ENCODE results near the gene ACTMAP. TPM values are rescaled to one million over a fixed set of nuclear protein-coding genes. Genes with fewer than 3 reads are reported as not detected.

ACTMAP gene
- total and polyA plus RNA-seq, 9 of the 15 experiments (the other 6 are each of a cell fraction or from before 2014, with no cell fraction given): 1.7 to 16.6 (median 4.9) TPM

DNA sequence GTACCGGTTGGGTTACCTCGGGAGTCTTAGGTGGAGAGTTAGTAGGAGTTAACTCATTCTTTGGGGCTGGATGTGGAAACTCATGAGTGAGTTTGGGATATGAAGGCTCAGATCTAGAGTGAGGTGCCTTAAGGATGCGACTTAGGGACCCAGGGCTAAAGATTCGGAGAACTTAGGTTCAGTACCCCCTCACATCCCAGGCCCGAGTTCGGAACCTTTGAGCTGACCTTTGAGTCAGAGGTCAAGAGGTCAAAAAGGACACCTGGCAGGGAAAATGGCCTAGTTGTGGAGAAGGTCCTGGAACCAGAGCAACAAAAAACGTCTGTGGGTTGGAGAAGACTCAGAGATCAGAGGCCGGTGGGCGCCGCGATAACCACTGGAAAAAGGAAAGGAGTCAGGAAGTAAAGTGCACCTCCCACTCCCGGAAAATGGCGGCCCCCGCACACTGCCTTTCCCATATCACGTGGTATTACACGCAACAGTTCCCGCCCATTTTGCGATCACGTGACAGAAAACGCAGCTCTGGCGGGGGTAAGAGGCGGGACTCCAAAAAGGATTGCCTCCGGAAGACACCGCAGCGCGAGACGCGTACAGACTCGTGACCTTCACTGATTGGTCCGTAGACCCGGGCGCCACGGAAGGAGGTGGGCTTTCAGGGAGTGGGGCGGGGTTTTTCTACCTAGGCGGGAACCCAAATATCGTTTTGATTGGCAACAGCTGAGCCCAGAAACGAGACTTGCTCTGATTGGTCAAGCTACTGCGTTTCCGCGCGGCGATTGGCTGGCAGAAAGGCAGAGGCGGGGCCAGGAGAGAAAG is at the start of gene ACTMAP (continued):
- TF ChIP-seq CREB5 (CRISPR knock-in tag; IDR thresholded peaks at IDR 0.05): no peak
- TF ChIP-seq FOXA3 (CRISPR knock-in tag; conservative IDR thresholded peaks at IDR 0.05 in 1 of 2, IDR thresholded peaks at IDR 0.05 in 1 of 2): no peak
- TF ChIP-seq, protein P1, sequence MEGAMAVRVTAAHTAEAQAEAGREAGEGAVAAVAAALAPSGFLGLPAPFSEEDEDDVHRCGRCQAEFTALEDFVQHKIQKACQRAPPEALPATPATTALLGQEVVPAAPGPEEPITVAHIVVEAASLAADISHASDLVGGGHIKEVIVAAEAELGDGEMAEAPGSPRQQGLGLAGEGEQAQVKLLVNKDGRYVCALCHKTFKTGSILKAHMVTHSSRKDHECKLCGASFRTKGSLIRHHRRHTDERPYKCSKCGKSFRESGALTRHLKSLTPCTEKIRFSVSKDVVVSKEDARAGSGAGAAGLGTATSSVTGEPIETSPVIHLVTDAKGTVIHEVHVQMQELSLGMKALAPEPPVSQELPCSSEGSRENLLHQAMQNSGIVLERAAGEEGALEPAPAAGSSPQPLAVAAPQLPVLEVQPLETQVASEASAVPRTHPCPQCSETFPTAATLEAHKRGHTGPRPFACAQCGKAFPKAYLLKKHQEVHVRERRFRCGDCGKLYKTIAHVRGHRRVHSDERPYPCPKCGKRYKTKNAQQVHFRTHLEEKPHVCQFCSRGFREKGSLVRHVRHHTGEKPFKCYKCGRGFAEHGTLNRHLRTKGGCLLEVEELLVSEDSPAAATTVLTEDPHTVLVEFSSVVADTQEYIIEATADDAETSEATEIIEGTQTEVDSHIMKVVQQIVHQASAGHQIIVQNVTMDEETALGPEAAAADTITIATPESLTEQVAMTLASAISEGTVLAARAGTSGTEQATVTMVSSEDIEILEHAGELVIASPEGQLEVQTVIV (CRISPR knock-in tag; IDR thresholded peaks at IDR 0.05; ENCODE audit: borderline replicate concordance): no peak
- TF ChIP-seq CEBPG (CRISPR knock-in tag; IDR thresholded peaks at IDR 0.05): no peak
- no peak for TF ChIP-seq CEBPG (tag; conservative IDR thresholded peaks at IDR 0.05 in 1 of 2, IDR thresholded peaks at IDR 0.05 in 1 of 2)
- TF ChIP-seq ILF3 (IDR thresholded peaks at IDR 0.05; ENCODE audit: borderline replicate concordance): no peak
- TF ChIP-seq MAZ (CRISPR knock-in tag; conservative IDR thresholded peaks at IDR 0.05 in 1 of 2, IDR thresholded peaks at IDR 0.05 in 1 of 2): peak; percentile 84 to 89
- TF ChIP-seq, protein P2, sequence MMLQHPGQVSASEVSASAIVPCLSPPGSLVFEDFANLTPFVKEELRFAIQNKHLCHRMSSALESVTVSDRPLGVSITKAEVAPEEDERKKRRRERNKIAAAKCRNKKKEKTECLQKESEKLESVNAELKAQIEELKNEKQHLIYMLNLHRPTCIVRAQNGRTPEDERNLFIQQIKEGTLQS (IDR thresholded peaks at IDR 0.05): peak; percentile 72
- TF ChIP-seq, protein P2 (CRISPR knock-in tag; conservative IDR thresholded peaks at IDR 0.05): no peak
- TF ChIP-seq CUX1 (CRISPR knock-in tag; IDR thresholded peaks at IDR 0.05): no peak; the same call in 1 of the 2 replicates
- no peak for TF ChIP-seq ZNF347 (CRISPR knock-in tag; IDR thresholded peaks at IDR 0.05; ENCODE audit: low read depth)
- no peak; the same call in 1 of the 2 replicates for TF ChIP-seq TCFL5 (CRISPR knock-in tag; conservative IDR thresholded peaks at IDR 0.05)
- TF ChIP-seq ZNF830 (CRISPR knock-in tag; IDR thresholded peaks at IDR 0.05): no peak
- TF ChIP-seq, protein P3, sequence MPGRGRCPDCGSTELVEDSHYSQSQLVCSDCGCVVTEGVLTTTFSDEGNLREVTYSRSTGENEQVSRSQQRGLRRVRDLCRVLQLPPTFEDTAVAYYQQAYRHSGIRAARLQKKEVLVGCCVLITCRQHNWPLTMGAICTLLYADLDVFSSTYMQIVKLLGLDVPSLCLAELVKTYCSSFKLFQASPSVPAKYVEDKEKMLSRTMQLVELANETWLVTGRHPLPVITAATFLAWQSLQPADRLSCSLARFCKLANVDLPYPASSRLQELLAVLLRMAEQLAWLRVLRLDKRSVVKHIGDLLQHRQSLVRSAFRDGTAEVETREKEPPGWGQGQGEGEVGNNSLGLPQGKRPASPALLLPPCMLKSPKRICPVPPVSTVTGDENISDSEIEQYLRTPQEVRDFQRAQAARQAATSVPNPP (IDR thresholded peaks at IDR 0.05; ENCODE audit: borderline replicate concordance, insufficient read depth, insufficient read length): no peak
- no peak for TF ChIP-seq ZNF316 (IDR thresholded peaks at IDR 0.05)

Data from K562 (cell line).